Skeletal muscle tissue (tissue), 4 donors: Measurements from ENCODE around the gene MFGE8. TPM values are rescaled to one million over a fixed set of nuclear protein-coding genes. Genes with fewer than 3 reads are reported as not detected.
"Not testable (repeated sequence)": the region's sequence is repeated elsewhere in the genome, so short reads cannot be mapped to it uniquely, and the experiment has no call there.

ENCODE experiments used
- H3K27ac ChIP-seq: one replicate; pipeline ENCODE4 v1.7.0; 2013; ENCODE audit warnings: mild to moderate bottlenecking, low read depth, low read length, inconsistent platforms
- H3K27me3 ChIP-seq, 3 donors: one replicate each; pipeline ENCODE4 v1.7.0; 2013; ENCODE audit warnings: low read length in 3 of 3; ENCODE audit not compliant: control insufficient read depth in 3 of 3, insufficient read depth in 3 of 3
- H3K36me3 ChIP-seq, 3 donors: one replicate each; pipeline ENCODE4 v1.7.0; 2013; ENCODE audit warnings: low read length in 3 of 3; ENCODE audit not compliant: control insufficient read depth in 3 of 3, insufficient read depth in 3 of 3
- H3K4me1 ChIP-seq, 3 donors: one replicate each; pipeline ENCODE4 v1.7.0; 2013; ENCODE audit warnings: low read length in 3 of 3, mild to moderate bottlenecking in 3 of 3; ENCODE audit not compliant: control insufficient read depth in 3 of 3, insufficient read depth in 3 of 3
- H3K4me3 ChIP-seq, 3 donors: one replicate each; pipeline ENCODE4 v1.7.0; 2013; ENCODE audit warnings: low read length in 3 of 3
- H3K9ac ChIP-seq, 3 donors: one replicate each; pipeline ENCODE4 v1.7.0; 2013; ENCODE audit warnings: low read length in 3 of 3, mild to moderate bottlenecking in 3 of 3, moderate library complexity in 2 of 3, low read depth in 1 of 3
- H3K9me3 ChIP-seq, 3 donors: one replicate each; pipeline ENCODE4 v1.7.0; 2013; ENCODE audit warnings: low read length in 3 of 3; ENCODE audit not compliant: control insufficient read depth in 3 of 3
- total RNA-seq: library from RNA; depleted of rRNA; stranded (reverse); fragments of >200 nt; gene quantifications from one replicate; pipeline ENCODE4 v1.2.3, GENCODE V29; 2014
- donor health status: Osteomylitis.

MFGE8 gene
- total RNA-seq, 1 donor from 2014 or later, result 35.0 TPM

GRCh38 chr15:88938802-88939485 is 25.8 kb upstream of the MFGE8 start:
- Histone ChIP-seq H3K27ac (no peak overlapping the region), H3K4me1 (no peaks in the 10 kb centered on the region), H3K9me3 (no peaks in the 10 kb centered on the region), H3K9ac (no peak overlapping the region), H3K27me3 (no peaks in the 10 kb centered on the region), H3K36me3 (no peaks in the 10 kb centered on the region), H3K4me3 (no peak overlapping the region)

GRCh38 chr15:88934449-88934848 is 21.3 kb upstream of the MFGE8 start:
- H3K36me3 ChIP-seq, H3K9me3 ChIP-seq, H3K27ac ChIP-seq, H3K9ac ChIP-seq, H3K4me3 ChIP-seq, H3K27me3 ChIP-seq: not testable (repeated sequence)
- H3K4me1 ChIP-seq, result peaks cover 11 to 17% (median 13%) of the 10 kb centered on the region in 3 donors

- no peak overlapping the region for H3K9ac ChIP-seq
- H3K27me3 ChIP-seq, result no peaks in the 10 kb centered on the region
- H3K27ac ChIP-seq, result no peak overlapping the region
- H3K4me1 ChIP-seq, result peaks cover 11 to 17% (median 13%) of the 10 kb centered on the region in 3 donors
- H3K9me3 ChIP-seq, result no peaks in the 10 kb centered on the region
- H3K4me3 ChIP-seq, result no peak overlapping the region
- no peaks in the 10 kb centered on the region for H3K36me3 ChIP-seq
Observed at GRCh38 chr15:88932875-88933330, 19.7 kb upstream of the MFGE8 start.

- no peaks in the 10 kb centered on the region for H3K27me3 ChIP-seq
- no peaks in the 10 kb centered on the region for H3K36me3 ChIP-seq
- no peaks in the 10 kb centered on the region for H3K9me3 ChIP-seq
- no peak overlapping the region for H3K9ac ChIP-seq
- peak overlapping the region; percentile 13 for H3K27ac ChIP-seq
- no peak overlapping the region for H3K4me3 ChIP-seq
- peaks cover 11 to 17% (median 13%) of the 10 kb centered on the region in 3 donors for H3K4me1 ChIP-seq
Observed at GRCh38 chr15:88932271-88932874, 19.2 kb upstream of the MFGE8 start.

- no peaks in the 10 kb centered on the region for H3K9me3 ChIP-seq
- peaks cover 11 to 17% (median 13%) of the 10 kb centered on the region in 3 donors for H3K4me1 ChIP-seq
- H3K27me3 ChIP-seq, result no peaks in the 10 kb centered on the region
- no peak overlapping the region for H3K9ac ChIP-seq
- no peak overlapping the region for H3K27ac ChIP-seq
- H3K36me3 ChIP-seq, result no peaks in the 10 kb centered on the region
- no peak overlapping the region for H3K4me3 ChIP-seq
Observed at GRCh38 chr15:88930579-88930978, 17.4 kb upstream of the MFGE8 start.

GRCh38 chr15:88929358-88930098 is 16.3 kb upstream of the MFGE8 start:
- H3K4me1 ChIP-seq, result peaks cover 11 to 17% (median 13%) of the 10 kb centered on the region in 3 donors
- H3K27ac ChIP-seq, H3K27me3 ChIP-seq, H3K9me3 ChIP-seq, H3K36me3 ChIP-seq, H3K4me3 ChIP-seq, H3K9ac ChIP-seq: not testable (repeated sequence)

GRCh38 chr15:88928192-88928591 is 15.0 kb upstream of the MFGE8 start:
- not testable (repeated sequence) for H3K4me3 ChIP-seq, H3K27me3 ChIP-seq, H3K36me3 ChIP-seq, H3K9ac ChIP-seq, H3K9me3 ChIP-seq, H3K27ac ChIP-seq
- H3K4me1 ChIP-seq, result peaks cover 11 to 14% (median 13%) of the 10 kb centered on the region in 3 donors

GRCh38 chr15:88925648-88926047 is 12.5 kb upstream of the MFGE8 start:
- H3K27ac ChIP-seq, H3K27me3 ChIP-seq, H3K9me3 ChIP-seq, H3K36me3 ChIP-seq, H3K4me1 ChIP-seq, H3K4me3 ChIP-seq, H3K9ac ChIP-seq: not testable (repeated sequence)

- not testable (repeated sequence) for H3K36me3 ChIP-seq, H3K4me3 ChIP-seq, H3K9ac ChIP-seq, H3K27me3 ChIP-seq, H3K9me3 ChIP-seq, H3K27ac ChIP-seq
- H3K4me1 ChIP-seq, result peaks cover 0 to 12% (median 2%) of the 10 kb centered on the region in 3 donors
Observed at GRCh38 chr15:88920892-88921435, 7.8 kb upstream of the MFGE8 start.
